ENCODE results near the gene ZNF800.

- TF ChIP-seq POLR2A (IDR thresholded peaks at IDR 0.05; ENCODE audit: low read depth) (no peak), CTCF (IDR thresholded peaks at IDR 0.05) (no peak), POLR2AphosphoS5 (IDR thresholded peaks at IDR 0.05) (no peak)
Observed at GRCh38 chr7:127362364-127363027, 30.0 kb downstream of the ZNF800 start.
